CD4-positive, CD25-positive, alpha-beta regulatory T cell (primary cell): Measurements from ENCODE around the gene BTNL9. TPM values are rescaled to one million over a fixed set of nuclear protein-coding genes. Genes with fewer than 3 reads are reported as not detected.
"Not testable (repeated sequence)": the region's sequence is repeated elsewhere in the genome, so short reads cannot be mapped to it uniquely, and the experiment has no call there.

Experiments used
- ATAC-seq, 2 donors: fragments of 150-1000 bp; cut with Tn5 transposase; one replicate each; pipeline ENCODE4 v1.10.0; 2021; ENCODE audit warnings: low read depth in 2 of 2, moderate number of reproducible peaks in 2 of 2, moderate library complexity in 1 of 2
- DNase-seq, 3 donors: peaks; one replicate each; pipeline versions ENCODE4 v3.0.0 to v3.0.0-alpha.2; 2012 to 2022; ENCODE audit warnings: mixed read lengths in 1 of 3
- H3K27ac ChIP-seq: one replicate; pipeline ENCODE4 v1.7.0; 2013; ENCODE audit warnings: mild to moderate bottlenecking, low read length; ENCODE audit not compliant: insufficient read depth, poor library complexity, severe bottlenecking
- H3K27me3 ChIP-seq: one replicate; pipeline ENCODE4 v1.7.0; 2013; ENCODE audit warnings: low read length; ENCODE audit not compliant: control insufficient read depth, insufficient read depth
- H3K36me3 ChIP-seq: one replicate; pipeline ENCODE4 v1.7.0; 2013; ENCODE audit warnings: mild to moderate bottlenecking, low read length, moderate library complexity; ENCODE audit not compliant: control insufficient read depth, insufficient read depth
- H3K4me1 ChIP-seq: 2 replicates; pipeline ENCODE4 v1.7.0; 2013; ENCODE audit warnings: mild to moderate bottlenecking, low read length; ENCODE audit not compliant: insufficient read depth, control insufficient read depth, poor library complexity, severe bottlenecking
- H3K4me3 ChIP-seq: one replicate; pipeline ENCODE4 v1.7.0; 2013; ENCODE audit warnings: low read depth, mild to moderate bottlenecking, low read length, moderate library complexity
- H3K9me3 ChIP-seq, 2 experiments: 1 replicate in 1 of 2; 2 replicates in 1 of 2; pipeline ENCODE4 v1.7.0; 2013; ENCODE audit warnings: low read length in 2 of 2, mild to moderate bottlenecking in 1 of 2, moderate library complexity in 1 of 2; ENCODE audit not compliant: control insufficient read depth in 2 of 2
- H3K27ac Mint-ChIP-seq, 3 donors: one replicate each; pipeline ENCODE4 v1.8.0; 2020 to 2022; ENCODE audit warnings: mild to moderate bottlenecking in 3 of 3, mixed read lengths in 3 of 3, moderate library complexity in 2 of 3
- H3K27me3 Mint-ChIP-seq: one replicate; pipeline ENCODE4 v1.8.0; 2022; ENCODE audit warnings: mild to moderate bottlenecking, mixed read lengths
- H3K36me3 Mint-ChIP-seq: one replicate; pipeline ENCODE4 v1.8.0; 2020; ENCODE audit warnings: mixed read lengths
- H3K4me1 Mint-ChIP-seq, 4 donors: one replicate each; pipeline ENCODE4 v1.8.0; 2020 to 2022; ENCODE audit warnings: mixed read lengths in 4 of 4, mild to moderate bottlenecking in 1 of 4
- H3K4me3 Mint-ChIP-seq, 4 donors: one replicate each; pipeline ENCODE4 v1.8.0; 2020 to 2022; ENCODE audit warnings: mild to moderate bottlenecking in 4 of 4, mixed read lengths in 4 of 4, moderate library complexity in 3 of 4
- H3K9me3 Mint-ChIP-seq, 7 donors: one replicate each; pipeline ENCODE4 v1.8.0; 2020 to 2022; ENCODE audit warnings: mixed read lengths in 7 of 7, mild to moderate bottlenecking in 3 of 7, moderate library complexity in 2 of 7
- polyA plus RNA-seq, 4 donors: library from polyadenylated mRNA; unstranded; fragments of 300-500 nt; fragmentation: Illumina TruSeq; gene quantifications; one replicate each; pipeline ENCODE4 v1.2.3, GENCODE V29; 2021
- total RNA-seq: library from RNA; stranded (reverse); gene quantifications from one replicate; pipeline ENCODE4 v1.2.3, GENCODE V29; 2022

BTNL9 gene
- total and polyA plus RNA-seq, 5 donors from 2014 or later = not detected

GRCh38 chr5:181104259-181104568, 64.1 kb downstream of the BTNL9 start:
- Mint-ChIP-seq H3K27me3 (peaks cover 59% of the 10 kb centered on the region), H3K4me1 (peaks cover 0 to 22% (median 1%) of the 10 kb centered on the region in 4 donors), H3K4me3 (peak overlapping the region; percentile 43 to 83 (median 79)), H3K27ac (peak overlapping the region in 2 of 3 donors; percentile 53 to 89)
- not testable (repeated sequence) for H3K36me3 ChIP-seq, H3K4me3 ChIP-seq, H3K27ac ChIP-seq, H3K4me1 ChIP-seq, H3K9me3 ChIP-seq, H3K36me3 Mint-ChIP-seq, H3K27me3 ChIP-seq, H3K9me3 Mint-ChIP-seq, ATAC-seq, DNase-seq

GRCh38 chr5:181104606-181105390, 64.7 kb downstream of the BTNL9 start:
- not testable (repeated sequence) for H3K9me3 Mint-ChIP-seq, H3K27ac Mint-ChIP-seq, H3K9me3 ChIP-seq, H3K4me1 ChIP-seq, H3K36me3 Mint-ChIP-seq, H3K4me3 ChIP-seq, DNase-seq, ATAC-seq, H3K27ac ChIP-seq, H3K27me3 ChIP-seq, H3K36me3 ChIP-seq
- H3K4me1 Mint-ChIP-seq = peaks cover 0 to 16% (median 1%) of the 10 kb centered on the region in 4 donors
- peaks cover 54% of the 10 kb centered on the region for H3K27me3 Mint-ChIP-seq
- H3K4me3 Mint-ChIP-seq = peak overlapping the region in 3 of 4 donors; percentile 78 to 83 (median 80)

- no peak for DNase-seq
- Mint-ChIP-seq H3K4me1 (peaks cover 0 to 11% (median 1%) of the 10 kb centered on the region in 4 donors), H3K4me3 (peak overlapping the region in 1 of 4 donors; percentile 6), H3K27me3 (peaks cover 48% of the 10 kb centered on the region), H3K36me3 (no peaks in the 10 kb centered on the region), H3K9me3 (peaks cover 0 to 3% (median 0%) of the 10 kb centered on the region in 7 donors), H3K27ac (peak overlapping the region in 1 of 3 donors; percentile 87)
- Histone ChIP-seq H3K4me1 (no peaks in the 10 kb centered on the region), H3K27ac (no peak overlapping the region), H3K36me3 (no peaks in the 10 kb centered on the region), H3K9me3 (no peaks in the 10 kb centered on the region), H3K4me3 (no peak overlapping the region), H3K27me3 (no peaks in the 10 kb centered on the region)
- ATAC-seq = no peak
These were observed 65.4 kb downstream of the BTNL9 start for GRCh38 chr5:181105391-181106025.

GRCh38 chr5:181107699-181108098, 67.6 kb downstream of the BTNL9 start:
- DNase-seq (no peak), ATAC-seq (no peak)
- peaks cover 0 to 11% (median 1%) of the 10 kb centered on the region in 4 donors for H3K4me1 Mint-ChIP-seq
- peaks cover 56% of the 10 kb centered on the region for H3K27me3 Mint-ChIP-seq
- no peaks in the 10 kb centered on the region for H3K36me3 Mint-ChIP-seq
- H3K36me3 ChIP-seq = no peaks in the 10 kb centered on the region
- H3K4me1 ChIP-seq = no peaks in the 10 kb centered on the region
- no peak overlapping the region for H3K4me3 Mint-ChIP-seq
- H3K9me3 ChIP-seq = no peaks in the 10 kb centered on the region
- H3K27me3 ChIP-seq = peaks cover 2% of the 10 kb centered on the region
- H3K27ac ChIP-seq = no peak overlapping the region
- no peak overlapping the region for H3K27ac Mint-ChIP-seq
- no peak overlapping the region for H3K4me3 ChIP-seq
- peaks cover 0 to 5% (median 0%) of the 10 kb centered on the region in 7 donors for H3K9me3 Mint-ChIP-seq

- H3K4me3 Mint-ChIP-seq = no peak overlapping the region
- Histone ChIP-seq H3K9me3 (no peaks in the 10 kb centered on the region), H3K27ac (no peak overlapping the region), H3K27me3 (peaks cover 2% of the 10 kb centered on the region), H3K36me3 (no peaks in the 10 kb centered on the region), H3K4me1 (no peaks in the 10 kb centered on the region), H3K4me3 (no peak overlapping the region)
- peaks cover 0 to 11% (median 1%) of the 10 kb centered on the region in 4 donors for H3K4me1 Mint-ChIP-seq
- DNase-seq (no peak), ATAC-seq (no peak)
- H3K27ac Mint-ChIP-seq = no peak overlapping the region
- no peaks in the 10 kb centered on the region for H3K36me3 Mint-ChIP-seq
- peaks cover 56% of the 10 kb centered on the region for H3K27me3 Mint-ChIP-seq
- H3K9me3 Mint-ChIP-seq = peaks cover 0 to 5% (median 0%) of the 10 kb centered on the region in 7 donors
These were observed 68.6 kb downstream of the BTNL9 start for GRCh38 chr5:181108578-181109165.

GRCh38 chr5:181109489-181110013, 69.5 kb downstream of the BTNL9 start:
- H3K27ac Mint-ChIP-seq = no peak overlapping the region
- no peaks in the 10 kb centered on the region for H3K9me3 ChIP-seq
- H3K4me1 ChIP-seq = no peaks in the 10 kb centered on the region
- DNase-seq (no peak), ATAC-seq (no peak)
- peaks cover 0 to 6% (median 0%) of the 10 kb centered on the region in 7 donors for H3K9me3 Mint-ChIP-seq
- H3K36me3 ChIP-seq = no peaks in the 10 kb centered on the region
- peaks cover 0 to 5% (median 0%) of the 10 kb centered on the region in 4 donors for H3K4me1 Mint-ChIP-seq
- no peak overlapping the region for H3K4me3 ChIP-seq
- H3K4me3 Mint-ChIP-seq = no peak overlapping the region
- H3K27ac ChIP-seq = no peak overlapping the region
- no peaks in the 10 kb centered on the region for H3K36me3 Mint-ChIP-seq
- H3K27me3 Mint-ChIP-seq = peaks cover 56% of the 10 kb centered on the region
- H3K27me3 ChIP-seq = peaks cover 6% of the 10 kb centered on the region

- H3K36me3 Mint-ChIP-seq = no peaks in the 10 kb centered on the region
- ATAC-seq = no peak
- H3K27me3 Mint-ChIP-seq = peaks cover 59% of the 10 kb centered on the region
- peaks cover 0 to 5% (median 0%) of the 10 kb centered on the region in 7 donors for H3K9me3 Mint-ChIP-seq
- peaks cover 0 to 6% (median 3%) of the 10 kb centered on the region in 4 donors for H3K4me1 Mint-ChIP-seq
- H3K27ac Mint-ChIP-seq = peak overlapping the region in 1 of 3 donors; percentile 77
- Histone ChIP-seq H3K4me3 (no peak overlapping the region), H3K36me3 (no peaks in the 10 kb centered on the region), H3K27me3 (peaks cover 12% of the 10 kb centered on the region), H3K4me1 (no peaks in the 10 kb centered on the region), H3K9me3 (no peaks in the 10 kb centered on the region), H3K27ac (no peak overlapping the region)
- no peak overlapping the region for H3K4me3 Mint-ChIP-seq
- DNase-seq = no peak
These were observed 70.9 kb downstream of the BTNL9 start for GRCh38 chr5:181111010-181111409.
